Measurements from ENCODE around the gene PDCD6IP. TPM values are rescaled to one million over a fixed set of nuclear protein-coding genes. Genes with fewer than 3 reads are reported as not detected.

The PDCD6IP gene
- total RNA-seq, 1 experiment from 2014 or later = 266 TPM

DNA sequence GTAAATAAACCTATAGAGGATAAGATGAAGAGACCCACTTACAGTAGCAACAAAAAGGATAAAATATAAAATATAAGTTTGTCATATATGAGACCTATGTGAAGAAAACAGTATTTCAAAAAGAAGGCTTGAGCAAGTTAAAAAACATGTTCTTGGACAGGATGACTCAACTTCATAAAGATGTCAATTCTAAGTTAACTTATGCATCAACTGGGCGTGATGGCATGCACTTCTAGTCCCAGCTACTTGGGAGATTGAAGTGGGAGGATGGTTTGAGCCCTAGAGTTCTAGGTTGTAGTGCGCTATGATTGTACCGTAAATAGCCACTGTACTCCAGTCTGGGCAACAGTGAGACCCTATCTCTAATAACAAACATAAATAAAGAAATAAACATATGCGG lies 59.7 kb downstream of the PDCD6IP start:
- H4K20me1 ChIP-seq (ENCODE audit: low read length) = no peaks in the 10 kb centered on the region
- H2AFZ ChIP-seq (ENCODE audit: low read length) = no peak overlapping the region
- no peaks in the 10 kb centered on the region for H3F3A ChIP-seq (ENCODE audit: low read length, unreplicated experiment)
- H3K4me2 ChIP-seq (ENCODE audit: low read length) = no peak overlapping the region
- TF ChIP-seq EZH2phosphoT487 (IDR thresholded peaks at IDR 0.05; ENCODE audit: borderline replicate concordance, low read length) = no peak
- no peaks in the 10 kb centered on the region for H3K9me3 ChIP-seq (ENCODE audit: low read length)
- H3K9ac ChIP-seq (ENCODE audit: low read length) = no peak overlapping the region
- no peaks in the 10 kb centered on the region for H3K9me2 ChIP-seq (replicated peaks; ENCODE audit: low read length)
- ATAC-seq (0 out of 2 replicates have a peak, but pooled peaks have one; percentile 18), DNase-seq (peak; percentile 27)
- intact Hi-C loops (cut with micrococcal nuclease) = loop anchor here (5.0 kb wide), 1 partner anchor 56 kb away; no protein-coding TSS in a partner anchor
- H3K4me3 ChIP-seq (ENCODE audit: low read length) = no peak overlapping the region
- peaks cover 26% of the 10 kb centered on the region for H3K4me1 ChIP-seq (ENCODE audit: insufficient read depth, low read length)
- H3K79me2 ChIP-seq (ENCODE audit: low read length) = no peaks in the 10 kb centered on the region
- peaks cover 24% of the 10 kb centered on the region for H3K36me3 ChIP-seq (ENCODE audit: low read depth, low read length)
- no peaks in the 10 kb centered on the region for H3K27me3 ChIP-seq (ENCODE audit: low read length)
- BruUV-seq (replicated peaks) = no TSS peak
- ChIA-PET POLR2A (ENCODE audit: unreplicated experiment) (no interaction called here), CTCF (interaction anchor here (0.6 kb wide), 1 partner anchor 153 kb away, joined by 3 read pairs; no protein-coding TSS in a partner anchor)
- no peak overlapping the region for H3K27ac ChIP-seq (ENCODE audit: low read length)

DNA sequence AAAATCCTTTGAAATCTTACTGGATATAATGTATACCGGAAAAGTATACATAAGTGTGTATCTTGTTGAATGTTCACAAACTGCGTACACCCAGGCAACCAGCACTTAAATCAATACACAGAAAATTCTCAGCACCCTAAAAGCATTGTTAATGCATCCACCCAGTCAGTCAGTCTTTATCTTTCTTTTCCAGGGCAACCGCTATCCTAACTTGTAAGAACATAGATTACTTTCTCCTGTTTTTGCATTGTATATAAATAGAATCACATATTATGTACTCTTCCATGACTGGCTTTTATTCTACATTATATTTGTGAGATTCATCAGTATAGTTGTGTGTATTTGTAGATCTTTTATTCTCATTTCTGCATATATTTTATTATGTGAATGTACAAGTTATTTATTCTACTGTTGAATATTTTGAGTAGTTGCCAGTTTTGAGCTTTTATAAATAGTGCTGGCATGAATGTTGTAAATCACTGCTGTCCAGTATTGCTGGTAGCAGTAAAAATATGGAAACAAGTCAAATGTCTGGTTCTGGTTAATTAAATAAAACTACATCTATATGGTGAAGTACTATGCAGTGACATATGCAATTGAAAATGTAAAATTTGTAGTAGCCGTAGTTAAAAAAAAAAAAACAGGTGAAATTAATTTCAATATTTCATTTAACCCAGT lies 62.1 kb downstream of the PDCD6IP start:
- peaks cover 42% of the 10 kb centered on the region for H3K36me3 ChIP-seq (ENCODE audit: low read depth, low read length)
- CTCF ChIA-PET = no interaction called here

DNA sequence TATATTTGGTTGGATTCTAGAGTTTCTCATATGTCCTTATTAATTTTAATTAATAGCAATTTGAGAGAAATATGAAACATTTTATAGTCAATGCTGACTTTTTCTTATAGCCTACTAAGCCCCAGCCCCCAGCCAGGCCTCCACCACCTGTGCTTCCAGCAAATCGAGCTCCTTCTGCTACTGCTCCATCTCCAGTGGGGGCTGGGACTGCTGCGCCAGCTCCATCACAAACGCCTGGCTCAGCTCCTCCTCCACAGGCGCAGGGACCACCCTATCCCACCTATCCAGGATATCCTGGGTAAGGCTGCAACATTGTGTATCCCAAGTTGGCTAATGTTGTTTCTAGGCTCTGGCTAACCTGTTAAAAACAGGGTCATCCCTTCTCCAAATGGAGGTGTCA lies 66.7 kb downstream of the PDCD6IP start:
- peaks cover 44% of the 10 kb centered on the region for H3K36me3 ChIP-seq (ENCODE audit: low read depth, low read length)
- no peaks in the 10 kb centered on the region for H3K79me2 ChIP-seq (ENCODE audit: low read length)
- ATAC-seq = no peak
- no peak overlapping the region for H3K9ac ChIP-seq (ENCODE audit: low read length)
- no TSS peak for BruUV-seq (replicated peaks)
- no peak overlapping the region for H3K4me3 ChIP-seq (ENCODE audit: low read length)
- H3K9me2 ChIP-seq (replicated peaks; ENCODE audit: low read length) = no peaks in the 10 kb centered on the region
- no peak overlapping the region for H3K27ac ChIP-seq (ENCODE audit: low read length)
- intact Hi-C loops (cut with micrococcal nuclease) = no loop called here
- no peaks in the 10 kb centered on the region for H3K9me3 ChIP-seq (ENCODE audit: low read length)
- no peaks in the 10 kb centered on the region for H3F3A ChIP-seq (ENCODE audit: low read length, unreplicated experiment)
- H3K4me1 ChIP-seq (ENCODE audit: insufficient read depth, low read length) = no peaks in the 10 kb centered on the region
- DNase-seq = no peak
- TF ChIP-seq, protein P1, sequence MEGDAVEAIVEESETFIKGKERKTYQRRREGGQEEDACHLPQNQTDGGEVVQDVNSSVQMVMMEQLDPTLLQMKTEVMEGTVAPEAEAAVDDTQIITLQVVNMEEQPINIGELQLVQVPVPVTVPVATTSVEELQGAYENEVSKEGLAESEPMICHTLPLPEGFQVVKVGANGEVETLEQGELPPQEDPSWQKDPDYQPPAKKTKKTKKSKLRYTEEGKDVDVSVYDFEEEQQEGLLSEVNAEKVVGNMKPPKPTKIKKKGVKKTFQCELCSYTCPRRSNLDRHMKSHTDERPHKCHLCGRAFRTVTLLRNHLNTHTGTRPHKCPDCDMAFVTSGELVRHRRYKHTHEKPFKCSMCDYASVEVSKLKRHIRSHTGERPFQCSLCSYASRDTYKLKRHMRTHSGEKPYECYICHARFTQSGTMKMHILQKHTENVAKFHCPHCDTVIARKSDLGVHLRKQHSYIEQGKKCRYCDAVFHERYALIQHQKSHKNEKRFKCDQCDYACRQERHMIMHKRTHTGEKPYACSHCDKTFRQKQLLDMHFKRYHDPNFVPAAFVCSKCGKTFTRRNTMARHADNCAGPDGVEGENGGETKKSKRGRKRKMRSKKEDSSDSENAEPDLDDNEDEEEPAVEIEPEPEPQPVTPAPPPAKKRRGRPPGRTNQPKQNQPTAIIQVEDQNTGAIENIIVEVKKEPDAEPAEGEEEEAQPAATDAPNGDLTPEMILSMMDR (conservative IDR thresholded peaks at IDR 0.05; ENCODE audit: low read depth, low read length) = no peak
- TF ChIP-seq EZH2phosphoT487 (IDR thresholded peaks at IDR 0.05; ENCODE audit: borderline replicate concordance, low read length) = no peak
- no peak for TF ChIP-seq EZH2 (IDR thresholded peaks at IDR 0.05; ENCODE audit: low read length, unreplicated experiment)
- H3K27me3 ChIP-seq (ENCODE audit: low read length) = no peaks in the 10 kb centered on the region
- CTCF ChIA-PET = no interaction called here
- POLR2A ChIA-PET (ENCODE audit: unreplicated experiment) = no interaction called here
- no peak overlapping the region for H2AFZ ChIP-seq (ENCODE audit: low read length)
- no peak overlapping the region for H3K4me2 ChIP-seq (ENCODE audit: low read length)
- H4K20me1 ChIP-seq (ENCODE audit: low read length) = no peaks in the 10 kb centered on the region

More for the DNA sequence above, 62.1 kb downstream of the PDCD6IP start:
- H3K79me2 ChIP-seq (ENCODE audit: low read length) = no peaks in the 10 kb centered on the region
- DNase-seq (no peak), ATAC-seq (no peak)
- peaks cover 11% of the 10 kb centered on the region for H3K4me1 ChIP-seq (ENCODE audit: insufficient read depth, low read length)
- no peak overlapping the region for H3K4me2 ChIP-seq (ENCODE audit: low read length)
- TF ChIP-seq EZH2 (IDR thresholded peaks at IDR 0.05; ENCODE audit: low read length, unreplicated experiment) (no peak), EZH2phosphoT487 (IDR thresholded peaks at IDR 0.05; ENCODE audit: borderline replicate concordance, low read length) (no peak)
- TF ChIP-seq, protein P1 (conservative IDR thresholded peaks at IDR 0.05; ENCODE audit: low read depth, low read length) = no peak
- no peak overlapping the region for H3K4me3 ChIP-seq (ENCODE audit: low read length)
- intact Hi-C loops (cut with micrococcal nuclease) = no loop called here
- H3K9ac ChIP-seq (ENCODE audit: low read length) = no peak overlapping the region
- H4K20me1 ChIP-seq (ENCODE audit: low read length) = no peaks in the 10 kb centered on the region
- no peaks in the 10 kb centered on the region for H3K27me3 ChIP-seq (ENCODE audit: low read length)
- H3F3A ChIP-seq (ENCODE audit: low read length, unreplicated experiment) = no peaks in the 10 kb centered on the region
- no peaks in the 10 kb centered on the region for H3K9me3 ChIP-seq (ENCODE audit: low read length)
- H3K27ac ChIP-seq (ENCODE audit: low read length) = no peak overlapping the region
- no peak overlapping the region for H2AFZ ChIP-seq (ENCODE audit: low read length)
- BruUV-seq (replicated peaks) = no TSS peak
- POLR2A ChIA-PET (ENCODE audit: unreplicated experiment) = interaction anchor here (0.5 kb wide), 2 partner anchors 61 to 339 kb away, joined by 4 to 5 read pairs; no protein-coding TSS in a partner anchor
- no peaks in the 10 kb centered on the region for H3K9me2 ChIP-seq (replicated peaks; ENCODE audit: low read length)
